ENCODE data around the gene NPTX2.

The NPTX2 gene

GRCh38 chr7:98655611-98656010, 38.5 kb downstream of the NPTX2 start:
- DNase-seq: no peak

GRCh38 chr7:98656899-98657298, 39.8 kb downstream of the NPTX2 start:
- DNase-seq: no peak

GRCh38 chr7:98657736-98658135, 40.7 kb downstream of the NPTX2 start:
- no peak for DNase-seq

- DNase-seq: no peak
These were observed 42.7 kb downstream of the NPTX2 start for GRCh38 chr7:98659756-98660155.

- no peak for DNase-seq
These were observed 44.5 kb downstream of the NPTX2 start for GRCh38 chr7:98661607-98662006.

- DNase-seq: no peak
These were observed 45.2 kb downstream of the NPTX2 start for GRCh38 chr7:98662289-98662688.

- DNase-seq: no peak
These were observed 47.8 kb downstream of the NPTX2 start for GRCh38 chr7:98664882-98665281.

- no peak for DNase-seq
These were observed 51.2 kb downstream of the NPTX2 start for GRCh38 chr7:98668255-98668654.

DNA sequence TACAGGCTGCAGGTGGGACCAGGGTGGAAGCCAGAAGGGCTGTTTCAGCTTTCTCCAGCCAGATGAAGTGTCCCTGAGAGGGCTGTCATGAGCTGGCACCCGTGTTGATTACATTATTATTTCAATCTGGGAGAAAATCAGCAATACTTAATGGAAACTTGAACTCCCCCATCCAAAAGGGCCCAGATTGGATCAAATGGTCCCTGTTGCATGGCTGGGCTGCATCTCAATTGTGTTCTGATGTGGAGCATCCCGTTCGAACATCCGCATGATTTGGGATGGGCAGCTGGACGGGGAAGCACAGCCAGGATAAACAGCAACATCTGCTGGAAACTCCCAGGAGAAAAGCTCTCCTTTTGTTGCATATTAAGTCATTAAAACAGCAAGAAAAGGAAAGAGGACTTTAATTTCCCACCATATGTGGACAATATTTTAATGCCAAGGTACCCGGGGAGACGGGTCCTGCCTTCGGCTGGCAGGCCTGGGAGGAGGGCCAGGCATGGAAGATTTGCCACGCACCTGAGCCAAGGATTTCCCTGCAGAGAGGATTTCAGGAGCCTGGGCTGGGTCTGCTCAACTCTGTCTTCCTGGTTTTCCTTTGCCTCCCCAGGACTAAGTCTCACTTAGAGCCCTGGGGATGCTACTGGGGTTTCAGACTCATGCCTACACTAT, 52.4 kb downstream of the NPTX2 start:
- no peak for DNase-seq

DNA sequence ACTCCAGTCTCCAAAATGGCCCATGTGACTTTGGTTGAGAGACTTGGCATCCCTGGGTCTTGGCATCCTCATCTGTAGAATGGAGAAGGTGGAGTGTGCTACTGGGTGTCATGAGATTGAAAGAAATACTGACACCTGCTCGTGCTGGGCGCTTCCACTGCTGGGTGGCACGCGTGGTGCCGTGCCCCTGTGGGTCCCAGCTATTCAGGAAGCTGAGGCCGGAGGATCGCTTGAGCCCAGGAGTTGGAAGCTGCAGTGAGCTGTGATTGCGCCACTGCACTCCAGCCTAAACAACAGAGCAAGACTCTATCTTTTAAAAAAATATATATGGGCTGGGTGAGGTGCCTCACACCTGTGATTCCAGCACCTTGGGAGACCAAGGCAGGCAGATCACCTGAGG, 53.1 kb downstream of the NPTX2 start:
- no peak for DNase-seq

- no peak for DNase-seq
These were observed 54.7 kb downstream of the NPTX2 start for GRCh38 chr7:98671733-98672331.

DNA sequence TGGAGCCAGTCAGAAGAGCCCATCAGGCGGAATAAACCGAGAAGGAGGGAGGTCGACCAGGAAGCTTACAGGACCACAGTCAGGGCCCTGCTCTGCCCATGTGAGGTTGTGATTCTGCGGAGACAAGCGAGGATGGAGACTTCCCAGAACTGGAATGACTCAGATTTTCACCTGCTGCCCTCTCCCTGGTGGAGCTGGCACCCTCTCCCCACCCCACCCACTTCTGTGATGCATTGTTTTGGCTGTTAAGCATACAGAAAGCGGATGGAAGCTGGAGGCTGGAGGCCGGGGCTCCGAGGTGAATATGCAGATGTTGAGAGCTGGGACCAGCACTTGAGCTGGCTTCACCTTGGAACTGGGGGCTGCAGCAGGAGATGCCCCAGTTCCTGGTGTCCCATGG, 57.4 kb downstream of the NPTX2 start:
- DNase-seq: no peak

GRCh38 chr7:98674881-98675280, 57.8 kb downstream of the NPTX2 start:
- DNase-seq: no peak

- DNase-seq: no peak
These were observed 61.1 kb downstream of the NPTX2 start for GRCh38 chr7:98678215-98678614.

Data from activated CD4-positive, alpha-beta T cell treated with anti-CD3 and anti-CD28 coated beads, Interleukin-10, Interleukin-2, amounts not matched to agents 100 ng/mL and 50 ng/mL, durations not matched to agents 16 hours and 8 hours (primary cell).